HG03354 (cell line): ENCODE results near the gene LRP1.

Source experiments
- ATAC-seq: cut with Tn5 transposase; IDR thresholded peaks from one replicate; pipeline ENCODE4 v1.9.1; 2021; ENCODE audit warnings: mild to moderate bottlenecking; ENCODE audit not compliant: unreplicated experiment, poor library complexity, severe bottlenecking

LRP1 gene

DNA sequence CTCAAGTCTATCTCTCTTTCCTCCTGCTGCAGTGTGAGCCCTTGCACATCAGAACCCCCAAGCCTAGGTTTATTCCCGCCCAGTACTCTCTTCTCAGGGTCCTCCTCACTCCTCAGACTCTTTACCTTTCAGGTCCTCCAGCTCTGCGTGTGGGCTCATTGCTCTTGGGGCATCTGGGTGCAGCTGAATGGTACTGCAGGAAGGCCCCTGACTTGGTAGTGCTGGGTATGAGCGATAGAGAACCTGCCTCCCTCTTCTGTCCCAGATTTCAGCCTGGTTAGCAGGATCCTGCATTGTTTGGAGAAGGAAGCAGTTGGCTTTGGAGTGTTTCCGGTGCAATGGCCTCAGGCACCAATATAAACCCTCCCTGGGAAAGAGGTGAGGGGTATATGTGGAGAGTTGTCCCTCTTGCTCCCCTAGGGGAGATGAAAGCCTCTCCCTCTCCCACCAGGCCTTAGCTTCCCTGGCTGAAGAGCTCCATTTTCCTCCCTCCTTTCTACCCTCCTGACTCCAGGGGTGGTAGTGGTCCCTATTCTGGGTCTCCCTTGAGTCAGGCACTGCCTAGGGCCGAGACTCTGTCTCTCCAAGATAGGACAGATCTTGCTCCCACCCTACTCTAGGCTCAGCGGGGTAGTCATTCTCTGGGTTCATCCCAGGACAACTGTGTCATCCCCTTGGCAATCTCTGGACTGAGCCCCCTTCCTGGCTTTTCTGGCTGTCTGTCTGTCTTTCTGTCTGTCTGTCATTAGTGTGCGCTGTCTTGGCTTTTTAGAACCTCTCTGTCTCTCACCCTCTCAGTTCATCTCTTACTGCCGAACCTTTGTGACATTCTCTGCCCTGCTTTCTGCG lies 3.8 kb downstream of the LRP1 start:
- no peak for ATAC-seq

DNA sequence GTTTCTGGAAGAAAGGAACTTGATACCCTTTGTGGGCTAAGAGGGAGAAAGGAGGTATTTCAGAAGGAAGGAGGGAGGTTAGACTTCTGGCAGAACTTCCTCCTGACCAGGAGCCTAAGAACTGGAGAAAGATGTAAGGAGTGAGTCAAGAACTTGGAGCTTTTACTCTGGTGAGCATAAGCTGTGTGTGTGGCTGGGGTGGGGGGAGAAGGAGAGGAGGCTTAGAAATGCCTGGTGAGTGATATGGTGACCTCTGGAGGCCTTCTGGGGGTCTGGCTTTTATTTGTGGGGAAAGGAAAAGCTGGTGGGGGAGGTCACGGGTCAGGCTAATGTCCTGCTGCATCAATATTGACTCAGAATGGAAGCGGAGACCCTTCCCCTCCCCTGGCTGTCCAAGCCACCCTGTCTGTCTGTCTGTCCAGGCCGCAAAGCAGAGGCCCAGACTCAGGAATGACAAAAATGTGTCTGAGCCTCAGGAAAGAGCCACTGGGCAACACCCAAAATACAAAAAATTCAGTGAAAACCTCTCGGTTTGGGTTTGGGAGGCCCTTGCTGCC lies 4.8 kb downstream of the LRP1 start:
- no peak for ATAC-seq

DNA sequence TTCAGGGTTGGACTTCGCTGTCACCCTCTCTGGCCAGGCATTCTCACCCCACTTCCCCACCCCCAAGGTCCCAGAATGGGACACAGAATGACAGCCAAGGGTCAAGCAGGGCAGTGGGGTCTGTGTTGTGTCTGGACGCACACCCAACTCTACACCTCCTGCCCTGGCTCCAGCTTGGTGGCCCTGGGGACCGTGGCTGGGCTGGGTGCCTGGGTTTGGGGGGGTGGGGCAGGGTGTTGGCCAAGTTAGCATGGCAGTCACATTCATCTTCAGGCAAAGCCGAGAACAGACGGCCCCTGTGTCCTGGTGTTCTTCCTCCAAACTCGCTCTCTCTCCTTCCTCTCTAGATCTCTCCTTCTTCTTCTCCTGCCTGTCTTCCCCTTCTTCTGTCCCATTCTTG lies 5.6 kb downstream of the LRP1 start:
- ATAC-seq: no peak

DNA sequence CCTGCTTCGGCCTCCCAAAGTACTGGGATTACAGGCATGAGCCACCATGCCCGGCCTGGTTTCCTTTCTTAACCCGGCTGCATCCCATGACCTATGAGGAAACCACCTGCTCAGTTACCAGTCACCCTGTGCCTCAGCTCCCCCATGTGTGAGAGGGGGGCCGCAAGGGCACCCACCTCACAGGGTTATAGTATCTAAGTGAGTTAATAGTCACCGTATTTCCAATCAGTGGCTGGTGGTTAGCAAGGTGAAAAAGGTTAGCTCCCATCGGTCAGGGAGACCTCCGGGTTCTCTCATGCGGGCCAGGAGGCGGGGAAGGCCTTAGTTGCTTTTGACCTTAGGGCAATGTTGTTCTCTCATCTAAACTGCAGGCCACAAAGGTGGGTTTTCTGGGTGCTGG lies 6.7 kb downstream of the LRP1 start:
- ATAC-seq: no peak

DNA sequence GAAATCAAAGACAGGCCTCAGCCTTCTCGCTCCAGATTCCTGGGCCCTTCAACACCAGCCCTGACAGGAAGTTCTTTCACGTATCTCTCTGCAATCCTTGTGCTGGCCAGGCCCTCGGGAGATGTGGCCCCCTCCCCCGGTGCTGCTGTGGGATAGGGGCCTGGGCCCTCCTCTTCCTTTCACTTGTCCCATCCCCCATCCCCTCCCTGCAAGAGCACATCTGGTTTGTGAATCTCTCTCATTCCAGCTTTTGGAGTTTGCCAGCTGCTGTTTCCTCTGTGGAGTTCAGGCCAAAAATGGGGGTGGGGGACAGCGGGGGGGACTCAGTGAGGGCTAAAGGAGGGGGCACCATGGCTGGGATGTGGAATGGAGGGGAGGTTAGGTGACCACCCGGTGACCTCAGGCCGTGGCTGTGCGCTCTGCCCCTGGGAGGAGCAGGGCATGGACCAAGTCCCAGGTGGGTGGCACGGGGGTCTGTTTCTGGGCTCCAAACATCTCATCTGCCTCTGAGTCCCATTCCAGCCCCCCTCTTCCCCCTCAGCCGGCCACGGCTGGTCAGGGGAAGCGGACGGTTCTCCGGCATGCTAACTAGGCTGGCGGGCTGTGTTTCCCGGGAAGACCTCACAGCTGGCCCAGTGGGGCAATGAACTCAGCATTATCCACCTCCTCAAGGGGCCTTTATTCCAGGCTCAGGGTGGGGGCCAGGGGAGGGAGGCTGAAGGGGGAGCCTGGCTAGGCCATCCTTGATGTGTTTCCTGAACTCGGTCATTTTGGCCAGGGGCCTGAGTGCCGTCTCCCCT lies 7.4 kb downstream of the LRP1 start:
- no peak for ATAC-seq

DNA sequence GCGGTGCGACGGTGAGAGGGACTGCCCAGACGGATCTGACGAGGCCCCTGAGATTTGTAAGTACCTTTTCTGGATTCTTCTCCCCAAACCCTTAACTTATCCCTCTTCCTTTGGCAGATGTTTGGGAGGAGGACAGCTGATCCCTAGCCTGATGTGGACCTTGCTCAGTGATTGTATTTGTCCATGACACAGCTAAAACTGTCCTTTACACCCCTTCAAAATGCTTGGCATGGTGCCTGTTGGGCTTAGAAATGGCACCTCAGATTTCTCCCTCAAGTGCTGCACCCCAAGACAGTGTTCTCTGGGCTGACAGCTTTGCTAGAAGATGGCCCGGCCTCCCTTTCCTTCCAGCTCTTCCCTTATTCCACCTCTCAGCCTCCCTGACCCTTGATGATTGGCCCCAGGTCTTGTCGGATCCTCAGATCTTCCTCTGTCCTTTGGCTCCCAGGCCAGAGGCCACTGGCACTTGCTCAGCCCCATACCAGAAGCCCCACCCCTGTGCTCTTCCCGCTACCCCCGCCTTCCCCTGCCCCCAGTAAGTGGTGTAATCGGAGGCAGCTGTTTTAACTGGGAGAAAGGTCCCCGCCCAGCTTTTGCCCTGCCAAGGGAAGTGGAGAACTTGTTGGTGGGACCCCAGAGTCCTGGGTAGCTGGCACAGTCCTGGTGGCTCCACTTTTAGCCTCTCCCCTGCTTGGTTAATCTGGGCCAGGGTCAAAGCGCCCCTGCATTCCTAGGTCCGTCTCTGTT lies 10.4 kb downstream of the LRP1 start:
- no peak for ATAC-seq

DNA sequence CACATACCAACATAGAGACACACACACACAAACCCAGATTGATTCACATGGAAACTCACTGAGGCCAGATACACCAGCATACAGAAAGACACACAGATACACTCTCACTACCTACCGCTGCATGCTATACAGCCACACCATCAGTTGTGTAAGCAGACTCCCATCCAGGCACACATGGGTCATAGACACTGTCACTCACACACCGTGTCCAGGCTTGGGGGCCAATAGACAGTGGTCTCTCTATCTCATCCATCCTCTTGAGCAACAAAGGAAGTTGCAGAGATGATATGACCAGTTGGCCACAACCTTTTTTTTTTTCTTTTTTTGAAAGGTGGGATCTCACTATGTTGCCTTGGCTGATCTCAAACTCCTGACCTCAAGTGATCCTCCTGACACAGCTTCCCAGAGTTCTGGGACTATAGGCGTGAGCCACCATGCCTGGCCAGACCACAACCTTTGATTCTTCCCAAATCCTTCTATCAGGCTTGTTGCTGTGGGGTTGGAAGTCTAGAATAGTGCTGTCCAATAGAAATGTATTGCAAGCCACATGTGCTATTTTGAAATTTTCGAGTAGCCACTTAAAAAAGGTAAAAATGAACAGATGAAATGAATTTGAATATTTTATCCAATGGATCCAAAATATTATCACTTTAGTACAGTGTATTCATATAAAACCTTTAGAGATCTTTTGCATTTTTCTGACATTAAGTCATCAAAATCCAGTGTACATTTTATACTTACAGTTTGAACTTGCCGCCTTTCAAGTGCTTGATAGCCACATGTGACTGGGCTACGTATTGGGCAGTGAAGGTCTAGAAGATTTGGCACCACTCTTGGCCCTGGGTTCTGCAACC lies 11.7 kb downstream of the LRP1 start:
- no peak for ATAC-seq

DNA sequence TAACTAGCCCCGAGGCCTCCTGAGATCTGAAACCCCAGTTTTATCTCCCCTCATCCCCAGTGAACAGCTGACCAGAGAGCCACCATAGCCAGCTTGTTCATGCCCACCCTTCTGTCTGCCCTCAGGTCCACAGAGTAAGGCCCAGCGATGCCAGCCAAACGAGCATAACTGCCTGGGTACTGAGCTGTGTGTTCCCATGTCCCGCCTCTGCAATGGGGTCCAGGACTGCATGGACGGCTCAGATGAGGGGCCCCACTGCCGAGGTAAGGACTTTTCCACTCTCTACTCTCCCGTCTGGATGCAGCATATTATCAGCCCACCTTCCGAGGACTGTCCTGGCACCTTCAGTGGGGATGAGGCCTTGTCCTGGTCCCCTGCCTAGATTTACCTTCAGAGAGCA lies 13.0 kb downstream of the LRP1 start:
- no peak for ATAC-seq

DNA sequence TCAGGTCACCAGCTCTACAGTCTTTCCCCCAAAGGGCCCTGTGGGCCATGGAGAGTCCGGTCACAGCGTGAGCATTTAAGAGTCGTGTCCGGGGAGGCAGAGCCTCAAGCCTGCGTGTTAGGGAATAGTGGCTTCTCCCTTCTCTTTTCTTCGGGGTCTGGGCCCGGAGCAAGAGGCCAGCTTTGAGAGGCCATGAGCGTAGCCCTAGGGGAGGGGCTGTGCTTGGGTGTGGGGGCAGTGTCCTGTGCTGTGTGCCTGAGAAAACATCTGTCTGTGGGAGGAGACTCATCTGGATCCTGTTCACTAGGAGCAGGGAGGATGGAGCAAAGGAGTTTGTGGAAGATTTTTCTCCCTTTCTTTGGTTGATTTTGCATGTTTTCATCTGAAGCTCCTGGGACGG lies 13.8 kb downstream of the LRP1 start:
- no peak for ATAC-seq

DNA sequence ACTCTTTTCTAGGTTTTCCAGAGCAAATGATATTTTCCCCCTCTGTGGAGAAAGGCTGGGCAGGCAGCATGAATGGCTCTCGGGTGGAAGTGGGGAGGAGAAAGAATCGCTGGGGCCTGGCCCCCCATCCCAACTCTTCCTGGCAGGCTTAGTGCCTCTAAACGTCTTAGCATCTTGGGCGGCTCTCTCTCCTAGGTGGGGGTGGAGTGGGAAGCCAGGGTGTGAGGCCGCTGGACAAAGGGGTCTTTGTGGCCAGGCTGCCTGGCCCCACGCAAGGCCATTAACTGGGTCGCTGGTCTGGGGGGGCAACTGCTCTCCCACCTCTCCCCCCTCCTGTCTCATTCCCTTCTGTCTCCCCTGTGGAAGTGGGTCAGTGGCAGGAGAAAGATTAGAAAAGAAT lies 14.4 kb downstream of the LRP1 start:
- no peak for ATAC-seq

DNA sequence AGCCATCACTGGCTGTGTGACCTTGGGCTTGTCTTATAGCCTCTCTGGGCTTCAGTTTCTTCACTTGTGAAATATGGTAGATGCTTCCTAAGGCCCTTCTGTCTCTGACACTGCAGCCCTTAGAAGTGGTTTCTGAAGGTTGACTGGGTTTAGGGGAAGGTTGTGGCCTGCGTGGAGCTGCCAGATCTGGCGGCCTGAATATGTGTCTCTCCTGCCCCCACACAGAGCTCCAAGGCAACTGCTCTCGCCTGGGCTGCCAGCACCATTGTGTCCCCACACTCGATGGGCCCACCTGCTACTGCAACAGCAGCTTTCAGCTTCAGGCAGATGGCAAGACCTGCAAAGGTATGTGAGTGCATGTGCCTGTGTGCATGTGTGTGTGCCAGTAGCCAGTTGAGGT lies 15.2 kb downstream of the LRP1 start:
- no peak for ATAC-seq

DNA sequence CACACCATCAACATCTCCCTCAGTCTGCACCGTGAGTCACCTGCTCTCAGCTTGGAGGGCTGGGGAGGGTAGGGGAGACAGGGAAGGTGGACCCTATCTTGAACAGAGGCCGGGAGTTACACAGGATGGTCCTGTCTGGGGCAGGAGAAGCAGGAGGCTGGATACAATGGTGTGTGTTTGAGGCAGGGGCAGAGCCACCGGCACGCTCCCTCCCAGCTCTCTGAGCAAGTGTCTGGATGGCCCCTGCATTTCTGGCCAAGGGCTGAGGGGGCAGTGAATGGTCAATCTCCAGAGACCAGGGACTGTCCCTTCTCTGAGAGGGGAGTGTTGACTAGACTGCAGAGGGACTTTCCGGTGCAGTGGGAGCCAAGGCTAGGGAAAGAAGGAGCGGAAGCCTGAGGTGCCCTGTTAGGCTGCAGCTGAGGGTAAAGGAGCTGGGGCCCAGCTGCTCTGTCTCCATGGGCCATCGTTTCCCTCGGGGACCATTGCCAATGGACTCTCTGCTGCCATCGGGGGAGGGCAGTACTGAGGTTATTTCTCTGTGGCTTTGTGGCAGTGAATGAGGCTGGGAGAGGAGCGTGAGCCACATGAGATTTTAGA lies 17.3 kb downstream of the LRP1 start:
- ATAC-seq: no peak

DNA sequence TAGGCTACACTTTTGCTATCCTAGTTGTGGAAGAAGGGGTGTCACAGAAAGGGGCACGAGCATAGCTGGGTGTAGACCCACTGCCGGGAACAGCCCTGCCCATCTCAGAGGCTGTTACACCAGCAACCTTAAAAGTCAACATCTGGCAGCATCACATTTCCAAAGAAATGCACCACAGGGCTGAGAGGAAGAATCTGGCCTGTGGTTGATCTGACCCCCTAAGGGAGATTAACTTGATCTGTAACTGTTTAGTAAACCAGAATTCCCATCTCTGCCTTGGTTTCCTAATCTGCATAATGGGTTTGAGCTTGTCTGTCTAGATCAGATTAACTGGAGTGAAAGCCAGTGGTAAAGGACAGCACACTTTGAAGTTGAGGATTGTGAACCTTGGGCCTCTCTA lies 17.8 kb downstream of the LRP1 start:
- ATAC-seq: no peak

DNA sequence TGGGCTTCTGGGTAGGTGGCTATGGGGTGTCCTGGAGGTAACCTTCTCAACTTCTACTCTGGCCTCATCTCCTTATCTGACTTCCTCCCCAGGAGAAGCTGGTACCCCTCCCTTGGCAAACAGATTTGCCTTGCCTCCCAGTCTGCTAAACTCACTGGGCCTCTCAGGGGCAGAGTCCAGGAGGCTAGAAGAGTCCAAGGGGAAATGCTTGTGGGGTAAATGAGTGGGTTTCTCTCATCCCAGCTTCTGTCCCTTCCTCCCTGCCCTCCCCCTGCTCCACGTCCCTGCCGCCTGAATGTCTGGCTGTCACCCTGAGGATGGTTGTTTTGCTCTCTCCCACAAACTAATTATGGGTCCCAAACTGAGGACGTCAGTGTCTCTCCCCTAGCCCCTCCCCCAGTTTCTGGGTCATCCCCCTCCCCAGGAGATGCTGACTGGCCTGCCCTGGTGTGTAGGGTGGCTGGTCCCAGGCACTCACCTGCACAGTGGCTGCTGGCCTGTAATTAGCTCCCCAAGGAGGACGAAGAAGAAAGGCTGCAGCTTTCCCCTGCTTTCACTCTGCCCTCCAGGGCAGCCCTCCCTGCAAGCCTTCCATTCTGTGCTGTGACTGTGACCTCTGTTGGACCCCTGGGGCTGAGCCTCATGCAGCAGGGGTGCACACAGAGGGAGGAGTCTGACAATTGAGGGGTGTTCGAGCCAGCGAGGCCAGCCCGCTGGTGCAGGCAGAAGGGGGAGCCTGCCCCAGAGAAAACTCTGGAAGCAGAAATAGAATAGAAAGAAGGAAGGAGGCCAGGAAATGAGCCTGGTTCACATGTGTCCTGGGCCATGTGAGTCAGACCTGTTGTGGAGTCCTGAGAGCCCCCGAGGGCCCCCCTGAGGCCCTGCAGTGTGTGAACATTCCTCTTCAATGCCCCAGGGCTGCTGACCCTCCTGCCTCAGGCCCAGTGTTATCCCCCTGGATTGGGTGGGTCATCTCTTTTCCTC lies 19.0 kb downstream of the LRP1 start, which contains the start of gene LRP1-AS:
Gene LRP1-AS (minus strand): TSS at position 659 of the 984 bp plus-strand sequence.
- no peak for ATAC-seq

DNA sequence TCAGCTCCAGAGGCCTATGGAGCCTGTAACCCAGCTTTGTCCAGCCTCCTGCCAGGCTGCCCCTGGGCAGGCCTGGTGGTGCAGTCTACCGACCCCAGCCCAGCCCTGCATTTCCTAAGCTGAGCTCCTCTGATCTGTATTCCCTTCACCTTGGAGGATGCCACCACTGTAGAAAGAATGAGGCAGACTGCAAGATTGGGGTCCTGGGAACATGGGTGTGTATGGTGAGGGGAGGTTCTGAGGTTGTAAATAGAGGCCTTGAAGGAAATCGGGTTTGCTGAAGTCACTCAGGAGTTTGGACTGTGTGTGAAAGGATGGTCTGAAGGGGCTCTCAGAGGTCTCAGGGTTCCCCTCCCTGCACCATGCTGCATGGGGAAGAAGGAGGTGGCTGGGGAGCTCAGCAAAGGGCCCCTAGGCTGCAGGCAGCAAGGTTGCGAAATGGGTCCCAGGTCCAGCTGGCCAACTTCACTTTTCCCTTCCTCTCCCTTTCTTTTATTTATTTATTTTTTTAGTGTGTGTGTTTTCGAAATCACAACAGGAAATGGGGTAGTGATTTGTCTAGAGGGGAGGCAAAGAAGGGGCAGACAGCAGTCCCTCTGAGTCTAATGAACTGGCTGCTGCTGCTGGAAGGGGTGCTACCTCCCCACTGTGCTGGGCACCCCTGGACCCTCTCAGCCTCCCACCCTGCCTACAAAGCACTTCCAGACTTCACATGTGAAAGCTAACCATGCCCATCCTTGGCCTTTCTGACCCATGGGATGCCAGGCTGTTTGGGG lies 20.4 kb downstream of the LRP1 start:
- no peak for ATAC-seq

DNA sequence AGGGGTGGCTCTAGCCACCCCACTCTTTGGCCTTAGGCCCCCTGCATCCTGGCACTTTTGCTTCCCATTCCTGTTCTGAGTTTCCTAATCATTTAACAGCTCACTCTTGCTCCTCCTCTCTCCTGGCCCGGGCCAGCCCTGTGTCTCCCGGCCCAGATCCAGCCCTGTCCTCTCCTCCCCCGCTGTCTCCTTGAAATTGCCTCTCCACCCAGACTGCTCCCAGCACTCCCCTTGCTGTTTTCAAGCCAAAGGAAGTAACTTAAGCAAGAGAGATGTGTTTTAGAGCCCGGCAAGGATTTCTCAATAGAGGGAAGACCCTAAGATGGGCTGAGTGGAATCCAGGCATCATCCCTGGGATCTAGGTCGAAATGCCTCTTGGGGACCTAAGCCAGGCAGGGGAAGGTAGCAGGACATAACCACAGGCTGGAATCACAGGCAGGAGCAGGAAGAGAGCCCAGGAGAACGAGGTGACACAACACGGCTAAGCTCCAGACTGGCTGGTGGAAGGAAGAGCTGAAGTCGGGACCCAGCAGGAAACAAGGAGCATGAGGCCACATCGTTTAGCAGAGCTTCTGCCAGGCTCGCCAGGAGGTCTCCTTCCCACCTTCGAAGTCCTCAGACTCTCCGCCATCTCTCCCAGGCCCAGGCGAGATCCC lies 21.1 kb downstream of the LRP1 start:
- no peak for ATAC-seq
